Neuronal stem cell (in vitro differentiated cells): ENCODE data around the gene PRTFDC1.
A peak's percentile ranks its signal among the peaks of the same experiment; 100 is the strongest.

ENCODE experiments used
- DNase-seq: peaks from one replicate; pipeline ENCODE4 v3.0.0-alpha.2; 2013; ENCODE audit warnings: low spot score
- H2AFZ ChIP-seq: one replicate; pipeline ENCODE4 v1.6.1; 2013; ENCODE audit warnings: mild to moderate bottlenecking, low read length, inconsistent platforms
- H2AK5ac ChIP-seq: 2 replicates; pipeline ENCODE4 v1.6.1; 2013; ENCODE audit warnings: low read depth, mild to moderate bottlenecking, inconsistent platforms, low read length, moderate library complexity, mixed read lengths
- H2BK120ac ChIP-seq: 2 replicates; pipeline ENCODE4 v1.6.1; 2013; ENCODE audit warnings: low read depth, mild to moderate bottlenecking, inconsistent platforms, low read length, moderate library complexity, mixed read lengths
- H2BK12ac ChIP-seq: one replicate; pipeline ENCODE4 v1.6.1; 2013; ENCODE audit warnings: low read length, inconsistent platforms
- H2BK15ac ChIP-seq: 2 replicates; pipeline ENCODE4 v1.6.1; 2013; ENCODE audit warnings: mild to moderate bottlenecking, low read length, inconsistent platforms, mixed read lengths
- H2BK5ac ChIP-seq: one replicate; pipeline ENCODE4 v1.6.1; 2013; ENCODE audit warnings: inconsistent platforms, mild to moderate bottlenecking, low read length, moderate library complexity
- H3K14ac ChIP-seq: one replicate; pipeline ENCODE4 v1.6.1; 2013; ENCODE audit warnings: low read length, inconsistent platforms
- H3K18ac ChIP-seq: 2 replicates; pipeline ENCODE4 v1.6.1; 2013; ENCODE audit warnings: low read length, inconsistent platforms
- H3K23ac ChIP-seq: 2 replicates; pipeline ENCODE4 v1.6.1; 2013; ENCODE audit warnings: low read depth, mild to moderate bottlenecking, mixed read lengths, low read length, inconsistent platforms; ENCODE audit not compliant: poor library complexity
- H3K27ac ChIP-seq: replicated peaks from 3 replicates; pipeline ENCODE4 v1.5.1; 2013; ENCODE audit warnings: low read length, inconsistent platforms
- H3K27me3 ChIP-seq, 3 experiments: 2 replicates each; pipeline ENCODE4 v1.6.1; 2013; ENCODE audit warnings: low read length in 3 of 3, mild to moderate bottlenecking in 2 of 3, inconsistent platforms in 1 of 3, low read depth in 1 of 3, mixed read lengths in 1 of 3, moderate library complexity in 1 of 3; ENCODE audit not compliant: control insufficient read depth in 3 of 3, insufficient read depth in 3 of 3
- H3K36me3 ChIP-seq, 2 donors: replicated peaks in 1 of 2; 2 replicates each; pipeline ENCODE4 v1.6.1; 2013; ENCODE audit warnings: low read length in 2 of 2; ENCODE audit not compliant: control insufficient read depth in 2 of 2, insufficient read depth in 2 of 2
- H3K4ac ChIP-seq: 2 replicates; pipeline ENCODE4 v1.6.1; 2013; ENCODE audit warnings: inconsistent platforms, mild to moderate bottlenecking, low read length, moderate library complexity
- H3K4me1 ChIP-seq, 2 donors: 1 replicate in 1 of 2; 2 replicates in 1 of 2; pipeline ENCODE4 v1.6.1; 2013; ENCODE audit warnings: low read length in 2 of 2, low read depth in 1 of 2; ENCODE audit not compliant: control insufficient read depth in 2 of 2, insufficient read depth in 1 of 2
- H3K4me2 ChIP-seq: one replicate; pipeline ENCODE4 v1.6.1; 2013; ENCODE audit warnings: mild to moderate bottlenecking, low read length, inconsistent platforms; ENCODE audit not compliant: insufficient read depth, poor library complexity, severe bottlenecking
- H3K4me3 ChIP-seq, 2 donors: 2 replicates each; pipeline ENCODE4 v1.5.1; 2013; ENCODE audit warnings: low read length in 2 of 2, mild to moderate bottlenecking in 2 of 2, inconsistent platforms in 1 of 2, moderate library complexity in 1 of 2
- H3K79me1 ChIP-seq: one replicate; pipeline ENCODE4 v1.6.1; 2013; ENCODE audit warnings: low read depth, mild to moderate bottlenecking, inconsistent platforms, low read length, moderate library complexity
- H3K9ac ChIP-seq: one replicate; pipeline ENCODE4 v1.6.1; 2013; ENCODE audit warnings: mild to moderate bottlenecking, low read depth, low read length, inconsistent platforms; ENCODE audit not compliant: poor library complexity
- H3K9me3 ChIP-seq, 2 donors: replicated peaks in 1 of 2; 2 replicates each; pipeline versions ENCODE3 to v1.6.1; 2013; ENCODE audit warnings: low read length in 2 of 2, mild to moderate bottlenecking in 2 of 2, inconsistent platforms in 1 of 2, low read depth in 1 of 2, mixed read lengths in 1 of 2, moderate library complexity in 1 of 2; ENCODE audit not compliant: control insufficient read depth in 2 of 2, insufficient read depth in 1 of 2
- H4K8ac ChIP-seq: one replicate; pipeline ENCODE4 v1.6.1; 2013; ENCODE audit warnings: low read depth, mild to moderate bottlenecking, inconsistent platforms, low read length, moderate library complexity
- H4K91ac ChIP-seq: one replicate; pipeline ENCODE4 v1.6.1; 2013; ENCODE audit warnings: low read length, low read depth, mild to moderate bottlenecking, inconsistent platforms; ENCODE audit not compliant: poor library complexity
- WGBS, 2 donors: extraction: QIAGEN DNeasy Blood & Tissue Kit; methylation state at CpG; one replicate each; pipeline ENCODE4 v1.1.7; 2013; ENCODE audit warnings: missing lambda C conversion rate in 2 of 2, mixed read lengths in 1 of 2; ENCODE audit not compliant: insufficient read length in 2 of 2, insufficient replicate concordance in 1 of 2; ENCODE audit errors: extremely low coverage in 2 of 2; 5-methylcytosine and 5-hydroxymethylcytosine counted together

Gene PRTFDC1

DNA sequence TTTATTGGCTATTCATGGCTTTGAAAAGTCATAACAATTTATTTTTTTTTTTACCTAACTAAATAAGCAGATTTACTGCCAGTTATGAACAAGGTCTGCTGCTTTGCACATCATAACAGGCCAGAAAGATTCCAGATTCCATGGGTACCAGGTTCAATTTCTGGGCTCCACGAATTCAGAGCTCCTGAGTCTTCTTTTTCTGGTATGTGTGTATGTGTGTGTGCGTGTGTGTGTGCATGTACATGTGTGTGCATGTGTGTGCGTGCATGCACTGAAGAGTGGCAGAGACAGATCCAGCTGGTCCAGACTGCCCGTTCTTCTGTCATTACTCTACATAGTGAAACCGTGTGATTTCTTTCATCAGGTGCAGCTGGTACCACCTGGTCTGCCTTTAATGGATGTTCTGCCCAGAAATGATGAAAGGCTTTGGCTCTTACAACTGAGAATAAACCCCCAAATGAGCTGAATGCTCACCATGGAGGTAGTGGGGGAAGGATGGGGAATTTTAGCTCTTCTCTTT lies 14.6 kb upstream of the PRTFDC1 start:
- H3K23ac ChIP-seq: no peak overlapping the region
- H3K36me3 ChIP-seq: no peaks in the 10 kb centered on the region
- no peak overlapping the region for H2BK5ac ChIP-seq
- H3K4me1 ChIP-seq: peaks cover 0 to 4% of the 10 kb centered on the region in 2 donors
- no peak overlapping the region for H3K27ac ChIP-seq
- H4K8ac ChIP-seq: no peak overlapping the region
- H2BK15ac ChIP-seq: no peak overlapping the region
- no peak overlapping the region for H2BK120ac ChIP-seq
- H2AK5ac ChIP-seq: no peak overlapping the region
- H3K14ac ChIP-seq: no peak overlapping the region
- WGBS, 2 donors: no CpG with 5 or more reads among the region's 5 CpGs
- no peak overlapping the region for H3K18ac ChIP-seq
- no peak overlapping the region for H2AFZ ChIP-seq
- peaks cover 0 to 3% of the 10 kb centered on the region in 2 donors for H3K9me3 ChIP-seq
- no peak for DNase-seq
- peaks cover 3% of the 10 kb centered on the region for H3K79me1 ChIP-seq
- H3K4me2 ChIP-seq: no peak overlapping the region
- no peak overlapping the region for H3K4ac ChIP-seq
- no peak overlapping the region for H3K9ac ChIP-seq
- no peak overlapping the region for H4K91ac ChIP-seq
- no peaks in the 10 kb centered on the region for H3K27me3 ChIP-seq
- H2BK12ac ChIP-seq: no peak overlapping the region
- H3K4me3 ChIP-seq: no peak overlapping the region

DNA sequence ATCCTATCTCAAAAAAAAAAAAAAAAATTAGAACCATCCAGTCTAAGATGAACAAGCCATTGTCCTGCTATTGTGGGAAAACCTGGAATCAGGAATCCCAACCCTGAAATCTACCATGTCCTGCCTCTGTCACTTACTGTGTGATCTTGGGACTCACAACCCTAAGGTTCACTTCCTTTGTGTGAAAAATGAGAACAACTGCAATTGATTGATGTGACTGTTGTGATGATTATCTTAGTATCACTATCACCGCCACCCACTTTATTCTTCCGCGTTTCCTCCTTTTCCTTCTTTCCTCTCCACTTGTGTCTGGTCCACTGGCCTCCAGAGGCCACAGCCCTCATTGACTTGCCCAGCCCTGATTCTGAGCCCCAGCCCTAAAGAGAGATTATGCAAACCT lies 12.6 kb upstream of the PRTFDC1 start:
- Histone ChIP-seq H2BK12ac (no peak overlapping the region), H3K4me2 (no peak overlapping the region), H3K18ac (no peak overlapping the region), H3K36me3 (no peaks in the 10 kb centered on the region), H2AFZ (no peak overlapping the region), H3K79me1 (peaks cover 3% of the 10 kb centered on the region), H3K27ac (no peak overlapping the region), H2BK15ac (no peak overlapping the region), H4K8ac (no peak overlapping the region), H3K14ac (no peak overlapping the region), H3K9me3 (peaks cover 0 to 3% of the 10 kb centered on the region in 2 donors), H2AK5ac (no peak overlapping the region), H4K91ac (no peak overlapping the region), H3K4ac (no peak overlapping the region), H3K4me3 (no peak overlapping the region), H3K23ac (no peak overlapping the region), H3K9ac (no peak overlapping the region), H2BK120ac (no peak overlapping the region), H2BK5ac (no peak overlapping the region), H3K4me1 (peaks cover under 1 to 4% of the 10 kb centered on the region in 2 donors), H3K27me3 (no peaks in the 10 kb centered on the region)
- no peak for DNase-seq
- no CpG with 5 or more reads among the region's 3 CpGs for WGBS, 2 donors

DNA sequence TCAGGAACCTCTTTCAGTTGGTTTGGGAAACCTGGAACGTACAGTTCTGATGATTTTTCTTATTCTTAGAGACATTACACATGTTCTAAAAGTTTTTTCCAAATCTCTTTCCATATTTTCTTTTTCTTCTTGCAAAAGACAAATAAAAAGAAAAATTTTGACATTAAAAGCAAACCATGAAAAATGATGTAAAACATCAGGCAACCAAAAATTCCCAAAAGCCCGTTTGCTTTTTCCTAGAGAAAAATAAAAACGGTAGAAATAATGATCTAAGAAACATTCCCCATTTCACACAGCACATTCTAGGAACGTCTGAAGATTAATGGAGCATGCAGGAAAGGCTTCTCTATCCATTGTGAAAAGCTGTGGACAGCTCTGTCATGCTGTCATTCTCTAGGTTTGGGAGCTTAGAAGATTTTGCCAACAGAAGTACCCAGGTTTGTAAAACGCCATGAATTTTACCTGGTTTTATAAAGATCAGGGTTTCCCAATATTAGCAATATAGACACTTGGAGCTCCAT lies 11.2 kb upstream of the PRTFDC1 start:
- H3K27me3 ChIP-seq: no peaks in the 10 kb centered on the region
- no peak overlapping the region for H3K9ac ChIP-seq
- no peak overlapping the region for H3K27ac ChIP-seq
- no peak overlapping the region for H2AK5ac ChIP-seq
- no peak overlapping the region for H4K8ac ChIP-seq
- H3K14ac ChIP-seq: no peak overlapping the region
- H2BK15ac ChIP-seq: no peak overlapping the region
- H3K23ac ChIP-seq: no peak overlapping the region
- no peak overlapping the region for H3K4ac ChIP-seq
- peak overlapping the region; percentile 27 for H2AFZ ChIP-seq
- H3K18ac ChIP-seq: no peak overlapping the region
- DNase-seq: no peak
- no peak overlapping the region for H4K91ac ChIP-seq
- peaks cover 3% of the 10 kb centered on the region for H3K79me1 ChIP-seq
- H3K36me3 ChIP-seq: no peaks in the 10 kb centered on the region
- no peak overlapping the region for H2BK120ac ChIP-seq
- no peak overlapping the region for H2BK12ac ChIP-seq
- H2BK5ac ChIP-seq: no peak overlapping the region
- no CpG with 5 or more reads among the region's 5 CpGs for WGBS, 2 donors
- no peak overlapping the region for H3K4me3 ChIP-seq
- peaks cover 0 to 3% of the 10 kb centered on the region in 2 donors for H3K9me3 ChIP-seq
- H3K4me1 ChIP-seq: peaks cover 4 to 13% of the 10 kb centered on the region in 2 donors
- no peak overlapping the region for H3K4me2 ChIP-seq

DNA sequence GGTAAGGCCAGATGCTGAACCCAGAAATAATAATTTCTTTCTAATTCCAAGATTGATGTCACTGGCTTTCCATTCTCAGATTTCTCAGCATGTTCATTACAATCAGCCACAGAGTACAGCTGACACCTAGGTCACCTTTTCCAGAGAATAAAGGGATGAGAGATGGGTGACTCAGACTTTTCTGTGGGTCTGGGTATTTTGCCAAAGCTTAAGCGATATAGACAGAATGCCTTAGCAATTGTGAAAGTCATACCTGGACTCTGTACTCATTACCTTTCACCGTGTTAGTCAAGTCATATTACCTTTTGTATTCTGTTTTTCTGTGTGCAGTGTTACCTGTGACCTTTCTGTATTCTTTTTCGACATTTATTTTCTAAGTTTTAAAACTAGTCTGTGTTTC lies 10.6 kb upstream of the PRTFDC1 start:
- Histone ChIP-seq H2AFZ (no peak overlapping the region), H3K14ac (no peak overlapping the region), H3K9ac (no peak overlapping the region), H3K4me2 (no peak overlapping the region), H2BK120ac (no peak overlapping the region), H3K27ac (no peak overlapping the region), H3K23ac (no peak overlapping the region), H3K36me3 (no peaks in the 10 kb centered on the region), H4K91ac (no peak overlapping the region), H3K4me3 (no peak overlapping the region), H3K4ac (no peak overlapping the region), H3K27me3 (no peaks in the 10 kb centered on the region), H3K18ac (no peak overlapping the region), H3K79me1 (peaks cover 3% of the 10 kb centered on the region), H4K8ac (no peak overlapping the region), H2BK5ac (no peak overlapping the region), H3K9me3 (peaks cover 0 to 3% of the 10 kb centered on the region in 2 donors), H2BK12ac (no peak overlapping the region), H2AK5ac (no peak overlapping the region), H2BK15ac (no peak overlapping the region), H3K4me1 (peaks cover 3 to 19% of the 10 kb centered on the region in 2 donors)
- no peak for DNase-seq
- no CpG with 5 or more reads among the region's 3 CpGs for WGBS, 2 donors
